ENCODE results near the gene TLR1.

GRCh38 chr4:38785901-38786402 lies 18.6 kb downstream of the TLR1 start:
- TF ChIP-seq, protein P1, sequence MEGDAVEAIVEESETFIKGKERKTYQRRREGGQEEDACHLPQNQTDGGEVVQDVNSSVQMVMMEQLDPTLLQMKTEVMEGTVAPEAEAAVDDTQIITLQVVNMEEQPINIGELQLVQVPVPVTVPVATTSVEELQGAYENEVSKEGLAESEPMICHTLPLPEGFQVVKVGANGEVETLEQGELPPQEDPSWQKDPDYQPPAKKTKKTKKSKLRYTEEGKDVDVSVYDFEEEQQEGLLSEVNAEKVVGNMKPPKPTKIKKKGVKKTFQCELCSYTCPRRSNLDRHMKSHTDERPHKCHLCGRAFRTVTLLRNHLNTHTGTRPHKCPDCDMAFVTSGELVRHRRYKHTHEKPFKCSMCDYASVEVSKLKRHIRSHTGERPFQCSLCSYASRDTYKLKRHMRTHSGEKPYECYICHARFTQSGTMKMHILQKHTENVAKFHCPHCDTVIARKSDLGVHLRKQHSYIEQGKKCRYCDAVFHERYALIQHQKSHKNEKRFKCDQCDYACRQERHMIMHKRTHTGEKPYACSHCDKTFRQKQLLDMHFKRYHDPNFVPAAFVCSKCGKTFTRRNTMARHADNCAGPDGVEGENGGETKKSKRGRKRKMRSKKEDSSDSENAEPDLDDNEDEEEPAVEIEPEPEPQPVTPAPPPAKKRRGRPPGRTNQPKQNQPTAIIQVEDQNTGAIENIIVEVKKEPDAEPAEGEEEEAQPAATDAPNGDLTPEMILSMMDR (IDR thresholded peaks at IDR 0.05; ENCODE audit: low read depth, low read length, poor library complexity, severe bottlenecking): peak; percentile 19
- TF ChIP-seq EZH2phosphoT487 (IDR thresholded peaks at IDR 0.05; ENCODE audit: borderline replicate concordance, low read length): no peak
